H1 (cell line): Measurements from ENCODE around the gene CEP128. TPM values are rescaled to one million over a fixed set of nuclear protein-coding genes. Genes with fewer than 3 reads are reported as not detected.

Experiments used
- ASH2L ChIP-seq: fragments of 200-600, 300-600 bp; sonication (generic); IDR thresholded peaks from one replicate; pipeline ENCODE4 v1.7.1; 2017; ENCODE audit warnings: low read length
- CHD2 ChIP-seq: IDR thresholded peaks from 2 replicates; pipeline ENCODE4 v1.6.1; 2012; ENCODE audit warnings: low read length, improper control_type of control experiment
- CHD7 ChIP-seq: fragments of 300-600 bp; sonication (generic); IDR thresholded peaks from 2 replicates; pipeline ENCODE4 v1.7.1; 2012; ENCODE audit warnings: low read length, moderate library complexity, mild to moderate bottlenecking, inconsistent platforms; ENCODE audit not compliant: insufficient replicate concordance
- NRF1 ChIP-seq: IDR thresholded peaks from 2 replicates; pipeline ENCODE4 v1.6.1; 2011; ENCODE audit warnings: mild to moderate bottlenecking, low read depth, low read length, improper control_type of control experiment
- POLR2AphosphoS5 ChIP-seq: IDR thresholded peaks from 2 replicates; pipeline ENCODE4 v1.6.1; 2011; ENCODE audit warnings: low read depth, low read length
- SP4 ChIP-seq: IDR thresholded peaks from 2 replicates; pipeline ENCODE4 v1.6.1; 2012; ENCODE audit warnings: low read length, inconsistent platforms
- YY1 ChIP-seq: IDR thresholded peaks from 2 replicates; pipeline ENCODE4 v1.6.1; 2011; ENCODE audit warnings: low read depth, mild to moderate bottlenecking, low read length
- polyA plus RNA-seq, 7 experiments: library from polyadenylated mRNA; depleted of rRNA in 3 of 7; stranded (reverse) in 5 of 7; unstranded in 2 of 7; fragments of >200 nt in 5 of 7; fragments of 200-250 nt in 2 of 7; gene quantifications; 1 replicate in 5 of 7; 2 replicates in 1 of 7; 4 replicates in 1 of 7; pipeline versions ENCODE4 v1.2.1 to v1.2.3, GENCODE V29; 2011 to 2013; ENCODE audit warnings: missing spikeins in 2 of 7, mixed read lengths in 2 of 7
- total RNA-seq: library from RNA; stranded (reverse); fragmentation: NEBNext Ultra II Directional; extraction: Animal tissue kit (Norgen Biotek cat#: 25700); gene quantifications from 2 replicates; pipeline ENCODE4 v1.2.1, GENCODE V29; 2021

CEP128 gene
- total and polyA plus RNA-seq, 2 of the 8 experiments (the other 6 are each of a cell fraction or from before 2014, with no cell fraction given): 1.9 to 17.0 TPM

- no peak for TF ChIP-seq CHD7
- TF ChIP-seq CHD2: no peak
- TF ChIP-seq ASH2L: no peak
- TF ChIP-seq POLR2AphosphoS5: no peak
- TF ChIP-seq SP4: no peak
- TF ChIP-seq NRF1: no peak
- no peak for TF ChIP-seq YY1
- TF ChIP-seq, all 59 proteins: peak for 0
Measured at GRCh38 chr14:80973931-80974641, 32.5 kb upstream of the CEP128 start (continued).
